SK-N-SH (cell line): ENCODE measurements around the gene HNRNPC.

Source experiments
- CHD2 ChIP-seq: fragments of 150-350 bp; IDR thresholded peaks from 2 replicates; pipeline ENCODE4 v1.6.1; 2018; ENCODE audit warnings: low read length; ENCODE audit not compliant: partially characterized antibody
- GABPA ChIP-seq: IDR thresholded peaks from 2 replicates; pipeline ENCODE4 v1.4.0; 2012; ENCODE audit warnings: low read depth, mild to moderate bottlenecking
- JUND ChIP-seq: IDR thresholded peaks from 2 replicates; pipeline ENCODE4 v1.4.0; 2012
- TAF1 ChIP-seq: IDR thresholded peaks from 2 replicates; pipeline ENCODE4 v1.6.1; 2012; ENCODE audit warnings: low read depth, mild to moderate bottlenecking, low read length, moderate library complexity, borderline replicate concordance
- TF ChIP-seq, protein P1 (sequence below): fragments of 200-600 bp; sonication (generic); IDR thresholded peaks from 2 replicates; pipeline ENCODE4 v1.6.1; 2017; ENCODE audit warnings: antibody characterized with exemption, mild to moderate bottlenecking, moderate library complexity

DNA sequence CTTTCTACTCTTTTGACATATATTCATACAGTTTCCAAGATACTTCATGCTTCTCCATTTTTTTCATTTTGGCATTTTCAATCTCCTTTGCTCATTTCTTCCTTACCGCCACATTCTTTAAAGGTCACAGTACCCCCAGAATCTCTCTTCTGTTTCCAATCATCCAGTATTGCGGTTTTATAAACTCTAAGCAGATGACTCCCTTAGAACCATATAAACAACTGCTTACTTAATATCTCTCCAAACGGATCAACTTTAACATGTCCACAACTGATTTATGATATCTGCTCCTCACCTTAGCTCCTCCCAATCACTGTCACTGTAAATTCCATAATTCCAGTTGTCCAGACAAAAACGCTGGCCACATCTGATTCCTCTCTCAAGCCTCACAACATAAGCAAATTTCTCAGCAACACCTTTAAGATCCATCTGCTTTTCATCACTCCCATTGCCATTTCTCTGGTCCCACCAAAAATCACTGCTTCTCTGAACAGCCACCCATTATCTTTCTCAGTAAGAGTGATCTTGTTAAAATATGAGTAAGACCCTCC is 49.6 kb downstream of the HNRNPC start:
- TF ChIP-seq CHD2 (no peak), TAF1 (no peak), GABPA (no peak), JUND (no peak)
- TF ChIP-seq, protein P1, sequence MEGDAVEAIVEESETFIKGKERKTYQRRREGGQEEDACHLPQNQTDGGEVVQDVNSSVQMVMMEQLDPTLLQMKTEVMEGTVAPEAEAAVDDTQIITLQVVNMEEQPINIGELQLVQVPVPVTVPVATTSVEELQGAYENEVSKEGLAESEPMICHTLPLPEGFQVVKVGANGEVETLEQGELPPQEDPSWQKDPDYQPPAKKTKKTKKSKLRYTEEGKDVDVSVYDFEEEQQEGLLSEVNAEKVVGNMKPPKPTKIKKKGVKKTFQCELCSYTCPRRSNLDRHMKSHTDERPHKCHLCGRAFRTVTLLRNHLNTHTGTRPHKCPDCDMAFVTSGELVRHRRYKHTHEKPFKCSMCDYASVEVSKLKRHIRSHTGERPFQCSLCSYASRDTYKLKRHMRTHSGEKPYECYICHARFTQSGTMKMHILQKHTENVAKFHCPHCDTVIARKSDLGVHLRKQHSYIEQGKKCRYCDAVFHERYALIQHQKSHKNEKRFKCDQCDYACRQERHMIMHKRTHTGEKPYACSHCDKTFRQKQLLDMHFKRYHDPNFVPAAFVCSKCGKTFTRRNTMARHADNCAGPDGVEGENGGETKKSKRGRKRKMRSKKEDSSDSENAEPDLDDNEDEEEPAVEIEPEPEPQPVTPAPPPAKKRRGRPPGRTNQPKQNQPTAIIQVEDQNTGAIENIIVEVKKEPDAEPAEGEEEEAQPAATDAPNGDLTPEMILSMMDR, result no peak
